Keratinocyte (primary cell): Measurements from ENCODE around the gene ACAP3.

Experiments used
- CTCF ChIP-seq, 3 experiments: IDR thresholded peaks in 1 of 3; conservative IDR thresholded peaks in 1 of 3; optimal IDR thresholded peaks in 1 of 3; 2 replicates in 2 of 3; 3 replicates in 1 of 3; pipeline versions ENCODE3 to v1.5.1; 2011; ENCODE audit warnings: low read length in 3 of 3, mild to moderate bottlenecking in 3 of 3, moderate library complexity in 2 of 3, control low read depth in 1 of 3, inconsistent platforms in 1 of 3; ENCODE audit not compliant: insufficient read depth in 2 of 3; ENCODE audit errors: extremely low read depth in 1 of 3
- EZH2 ChIP-seq: IDR thresholded peaks from one replicate; pipeline ENCODE4 v1.6.1; 2012; ENCODE audit warnings: inconsistent platforms, mild to moderate bottlenecking, low read length, moderate library complexity

- TF ChIP-seq CTCF (optimal IDR thresholded peaks at IDR 0.05 in 1 of 3, IDR thresholded peaks at IDR 0.05 in 1 of 3, conservative IDR thresholded peaks at IDR 0.05 in 1 of 3; ENCODE audit: extremely low read depth in 1 of 3, insufficient read depth in 2 of 3, low read length in 3 of 3) (no peak), EZH2 (no peak)
Observed at GRCh38 chr1:1245178-1245816, 62.4 kb downstream of the ACAP3 start.
